Smooth muscle cell of the brain vasculature (primary cell): ENCODE data around the gene ORC2.
"Not testable (repeated sequence)": the region's sequence is repeated elsewhere in the genome, so short reads cannot be mapped to it uniquely, and the experiment has no call there.

Source experiments
- DNase-seq: peaks from one replicate; pipeline ENCODE4 v3.0.0-alpha.2; 2012; ENCODE audit warnings: low read depth, low spot score

ORC2 gene

GRCh38 chr2:200930947-200931626 lies 32.4 kb downstream of the ORC2 start:
- no peak for DNase-seq

GRCh38 chr2:200929334-200930249 lies 33.9 kb downstream of the ORC2 start:
- DNase-seq: no peak

- DNase-seq: no peak
Observed at GRCh38 chr2:200922439-200922838, 41.0 kb downstream of the ORC2 start.

- no peak for DNase-seq
Observed at GRCh38 chr2:200913654-200914053, 49.8 kb downstream of the ORC2 start.

DNA sequence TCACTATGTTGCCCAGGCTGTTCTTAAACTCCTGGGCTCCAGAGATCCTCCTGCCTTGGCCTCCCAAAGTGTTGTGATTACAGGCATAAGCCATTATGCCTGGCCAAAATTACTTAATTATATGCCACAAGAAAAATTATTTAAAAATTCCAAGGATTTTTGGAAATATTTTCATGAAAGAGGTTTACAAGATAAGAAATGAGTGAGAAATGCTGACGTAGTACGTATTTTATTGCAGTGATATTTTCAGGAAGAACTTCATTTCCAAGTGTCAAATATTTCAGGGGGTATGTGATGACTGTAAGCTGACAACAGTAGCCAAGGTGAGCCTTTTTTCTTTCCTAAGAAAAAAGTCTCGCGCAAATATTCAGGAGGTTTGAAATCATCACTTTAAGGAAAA lies 53.5 kb downstream of the ORC2 start:
- no peak for DNase-seq

- DNase-seq: peak; percentile 40
Observed at GRCh38 chr2:200905618-200906296, 57.7 kb downstream of the ORC2 start.

DNA sequence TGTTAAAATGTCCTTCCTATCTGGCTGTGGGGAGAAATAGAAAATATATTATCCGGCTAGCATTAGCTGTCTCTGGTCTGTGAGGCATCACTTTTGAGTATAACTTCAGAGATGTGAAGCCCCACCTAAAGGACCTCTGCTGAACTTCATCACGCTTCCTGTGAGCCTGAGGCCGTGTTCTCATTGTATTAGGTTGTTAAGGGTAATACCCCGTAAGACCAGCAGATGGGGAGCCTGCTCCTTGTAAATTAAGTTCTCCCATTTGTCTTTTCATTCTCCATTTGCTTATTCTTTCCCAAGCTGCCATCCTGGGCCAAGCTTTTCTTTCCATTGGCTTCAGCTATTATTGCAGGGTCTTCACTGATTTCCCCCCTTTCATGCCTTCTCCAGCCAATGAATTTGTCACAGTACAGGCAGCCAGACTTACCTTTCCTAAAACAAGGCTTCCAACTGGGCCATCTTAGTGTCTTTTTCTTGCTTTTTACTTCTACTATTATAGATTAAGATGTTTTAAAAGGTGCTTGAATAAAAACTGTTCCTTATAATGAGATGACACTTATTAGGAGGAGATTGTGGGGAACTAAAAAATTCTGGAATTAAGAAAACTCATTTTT lies 61.9 kb downstream of the ORC2 start:
- DNase-seq: peak; percentile 80

GRCh38 chr2:200899482-200899881 lies 64.0 kb downstream of the ORC2 start:
- no peak for DNase-seq

- DNase-seq: peak; percentile 93
Observed at GRCh38 chr2:200888704-200889625, 74.5 kb downstream of the ORC2 start, which contains the start of the genes NIF3L1 and PPIL3. Gene NIF3L1, plus strand, starts transcription at chr2:200889371. Its CDS starts 2,573 bp downstream, at chr2:200891944. Gene PPIL3, minus strand, starts transcription at chr2:200889077. Its CDS starts 1,462 bp downstream, at chr2:200887615.

DNA sequence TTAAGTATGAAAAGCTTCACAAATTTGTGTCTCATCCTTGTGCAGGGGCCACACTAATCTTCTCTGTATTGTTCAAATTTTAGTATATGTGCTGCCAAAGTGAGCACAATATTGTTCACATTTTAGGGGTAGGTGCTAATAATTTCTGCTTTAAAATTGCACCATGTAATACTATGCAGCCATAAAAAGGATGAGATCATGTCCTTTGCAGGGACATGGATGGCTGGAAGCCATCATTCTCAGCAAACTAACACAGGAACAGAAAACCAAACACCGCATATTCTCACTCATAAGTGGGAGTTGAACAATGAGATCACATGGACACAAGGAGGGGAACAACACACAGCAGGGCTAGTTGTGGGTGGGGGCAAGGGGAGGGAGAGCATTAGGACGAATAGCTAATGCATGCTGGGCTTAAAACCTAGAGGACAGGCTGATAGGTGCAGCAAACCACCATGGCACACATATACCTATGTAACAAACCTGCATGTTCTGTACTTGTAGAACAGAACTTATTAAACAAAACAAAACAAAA lies 81.7 kb downstream of the ORC2 start:
- not testable (repeated sequence) for DNase-seq

GRCh38 chr2:200878289-200878880 lies 85.1 kb downstream of the ORC2 start:
- DNase-seq: no peak

DNA sequence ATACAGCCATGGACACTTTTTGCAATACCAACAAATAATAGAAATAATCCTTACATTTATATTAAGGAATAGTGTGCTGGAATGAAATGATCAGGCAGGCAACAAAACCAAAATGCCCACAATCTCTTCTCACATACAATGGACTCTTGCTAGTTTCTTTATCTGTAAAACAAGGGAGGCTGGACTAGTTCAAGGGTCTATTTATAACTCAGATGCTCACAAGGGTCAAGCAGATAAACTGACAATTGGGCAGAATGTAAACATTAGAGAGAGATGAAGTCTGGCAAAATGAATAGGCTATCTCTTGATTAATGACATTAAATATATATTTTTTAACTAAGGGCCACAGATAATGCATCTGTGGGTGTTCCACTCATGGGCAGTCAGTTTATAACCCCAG lies 86.0 kb downstream of the ORC2 start:
- DNase-seq: no peak

- no peak for DNase-seq
Observed at GRCh38 chr2:200873560-200873959, 89.9 kb downstream of the ORC2 start.

GRCh38 chr2:200871151-200871550 lies 92.3 kb downstream of the ORC2 start:
- DNase-seq: no peak

DNA sequence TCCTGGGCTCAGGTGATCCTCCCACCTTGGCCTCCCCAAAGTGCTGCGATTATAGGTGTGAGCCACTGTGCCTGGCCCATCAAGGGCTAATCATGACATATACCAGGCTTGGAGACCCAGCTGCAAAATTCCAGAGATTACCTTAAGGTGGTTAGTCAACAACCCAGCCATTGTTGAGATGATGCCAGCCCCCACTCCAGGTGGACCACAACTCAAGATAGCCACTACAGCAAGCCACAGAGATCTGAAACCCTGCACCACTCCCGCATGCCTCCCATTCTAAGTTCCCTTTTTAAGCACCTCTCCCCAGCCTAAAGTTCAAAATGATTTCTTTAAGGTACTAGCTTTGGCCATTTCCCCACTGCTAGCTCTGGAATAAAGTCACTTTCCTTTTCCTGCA lies 94.4 kb downstream of the ORC2 start:
- DNase-seq: no peak

DNA sequence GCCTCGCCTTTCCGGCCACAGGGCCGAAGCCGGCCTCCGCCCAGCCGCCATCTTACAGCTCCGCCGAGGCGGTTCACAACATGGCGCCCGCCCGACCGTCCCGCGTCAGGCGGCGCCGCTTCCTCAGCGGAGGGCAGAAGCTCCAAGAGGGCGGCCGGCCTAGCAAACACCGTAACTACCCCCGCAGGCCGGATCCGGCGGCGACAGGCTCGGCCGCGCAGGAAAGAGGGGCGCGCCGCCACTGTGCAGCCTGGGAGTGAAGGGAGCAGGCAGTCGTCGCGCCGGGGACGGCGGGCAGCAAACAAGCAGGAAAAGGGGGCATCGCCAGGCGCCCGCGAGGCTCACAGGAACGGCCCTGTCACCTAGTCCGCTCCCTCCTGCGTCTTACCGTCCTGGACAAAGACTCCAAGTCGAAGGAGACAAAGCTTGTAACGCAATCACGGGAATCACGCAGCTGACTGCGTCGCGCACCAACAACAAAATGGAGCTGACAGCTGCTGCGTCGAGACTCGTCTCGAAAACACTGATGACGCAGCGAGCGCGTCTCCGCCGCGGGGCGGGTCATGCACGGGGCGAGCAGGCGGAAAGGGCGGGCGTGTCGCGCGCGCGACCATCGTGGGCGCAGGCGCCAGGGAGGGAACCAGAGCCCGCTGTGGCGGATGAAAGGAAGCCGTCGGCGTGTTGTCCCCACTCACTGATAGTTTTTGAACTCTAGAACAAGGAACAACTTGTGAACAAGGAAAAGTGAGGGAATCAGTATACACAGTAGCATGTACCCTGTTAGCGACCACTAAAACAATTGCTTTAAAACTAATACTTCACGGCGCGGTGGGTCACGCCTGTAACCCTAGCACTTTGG lies 99.1 kb downstream of the ORC2 start, which contains the start of gene CLK1:
Gene CLK1, minus strand, starts transcription at position 483 of the 859 bp plus-strand sequence. CDS start 2,796 bp downstream, outside the sequence.
- peak; percentile 86 for DNase-seq

DNA sequence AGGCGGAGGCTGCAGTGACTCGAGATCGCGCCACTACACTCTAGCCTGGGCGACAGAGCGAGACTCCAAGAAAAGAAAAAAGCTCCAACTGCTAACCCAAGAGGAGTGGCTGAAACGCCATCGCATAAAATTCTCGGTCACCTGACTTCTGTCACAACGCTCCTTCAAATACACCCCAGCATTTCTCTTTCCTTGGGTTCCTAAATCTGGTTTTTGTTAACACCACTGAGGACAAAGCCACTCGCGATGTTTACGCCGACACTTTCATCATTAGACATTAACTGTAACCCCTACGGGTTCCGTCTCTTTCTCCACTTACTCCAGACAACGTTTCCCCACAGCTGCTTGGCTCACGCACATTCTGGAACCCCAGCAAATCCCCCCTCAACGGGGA lies 99.7 kb downstream of the ORC2 start:
- DNase-seq: no peak

GRCh38 chr2:200862532-200863000 lies 100.9 kb downstream of the ORC2 start:
- DNase-seq: no peak
